ENCODE measurements around the gene LLPH.

LLPH gene

GRCh38 chr12:66087365-66087943 lies 43.1 kb downstream of the LLPH start:
- Mint-ChIP-seq H3K36me3 (no peaks in the 10 kb centered on the region), H3K4me3 (no peak overlapping the region), H3K27ac (no peak overlapping the region), H3K4me1 (ENCODE audit: low read depth) (no peaks in the 10 kb centered on the region), H3K9me3 (ENCODE audit: low read depth) (peaks cover 3% of the 10 kb centered on the region), H3K27me3 (peaks cover 21% of the 10 kb centered on the region)

GRCh38 chr12:66085998-66086397 lies 44.6 kb downstream of the LLPH start:
- Mint-ChIP-seq H3K4me3 (no peak overlapping the region), H3K9me3 (ENCODE audit: low read depth) (peaks cover 3% of the 10 kb centered on the region), H3K27me3 (peaks cover 21% of the 10 kb centered on the region), H3K36me3 (no peaks in the 10 kb centered on the region), H3K4me1 (ENCODE audit: low read depth) (no peaks in the 10 kb centered on the region), H3K27ac (no peak overlapping the region)

- no peaks in the 10 kb centered on the region for H3K36me3 Mint-ChIP-seq
- H3K4me1 Mint-ChIP-seq (ENCODE audit: low read depth) = no peaks in the 10 kb centered on the region
- no peak overlapping the region for H3K27ac Mint-ChIP-seq
- peaks cover 16% of the 10 kb centered on the region for H3K27me3 Mint-ChIP-seq
- H3K9me3 Mint-ChIP-seq (ENCODE audit: low read depth) = peaks cover 3% of the 10 kb centered on the region
- H3K4me3 Mint-ChIP-seq = no peak overlapping the region
These were observed 45.3 kb downstream of the LLPH start for GRCh38 chr12:66085213-66085612.

GRCh38 chr12:66083766-66084165 lies 46.8 kb downstream of the LLPH start:
- H3K36me3 Mint-ChIP-seq = no peaks in the 10 kb centered on the region
- peaks cover 3% of the 10 kb centered on the region for H3K9me3 Mint-ChIP-seq (ENCODE audit: low read depth)
- no peak overlapping the region for H3K4me3 Mint-ChIP-seq
- H3K27me3 Mint-ChIP-seq = peaks cover 19% of the 10 kb centered on the region
- no peaks in the 10 kb centered on the region for H3K4me1 Mint-ChIP-seq (ENCODE audit: low read depth)
- H3K27ac Mint-ChIP-seq = no peak overlapping the region

GRCh38 chr12:66082744-66083143 lies 47.8 kb downstream of the LLPH start:
- Mint-ChIP-seq H3K4me3 (no peak overlapping the region), H3K36me3 (no peaks in the 10 kb centered on the region), H3K27ac (no peak overlapping the region), H3K4me1 (ENCODE audit: low read depth) (no peaks in the 10 kb centered on the region), H3K27me3 (peaks cover 22% of the 10 kb centered on the region), H3K9me3 (ENCODE audit: low read depth) (peaks cover 3% of the 10 kb centered on the region)

GRCh38 chr12:66080791-66081190 lies 49.8 kb downstream of the LLPH start:
- Mint-ChIP-seq H3K27me3 (peaks cover 15% of the 10 kb centered on the region), H3K27ac (no peak overlapping the region)

GRCh38 chr12:66077542-66077941 lies 53.0 kb downstream of the LLPH start:
- Mint-ChIP-seq H3K4me1 (ENCODE audit: low read depth) (no peaks in the 10 kb centered on the region), H3K9me3 (ENCODE audit: low read depth) (no peaks in the 10 kb centered on the region), H3K27ac (no peak overlapping the region), H3K36me3 (no peaks in the 10 kb centered on the region), H3K27me3 (peaks cover 14% of the 10 kb centered on the region), H3K4me3 (no peak overlapping the region)

More at GRCh38 chr12:66080791-66081190, 49.8 kb downstream of the LLPH start:
- Mint-ChIP-seq H3K4me1 (ENCODE audit: low read depth) (no peaks in the 10 kb centered on the region), H3K4me3 (no peak overlapping the region), H3K9me3 (ENCODE audit: low read depth) (peaks cover 3% of the 10 kb centered on the region), H3K36me3 (no peaks in the 10 kb centered on the region)

GRCh38 chr12:66074561-66074960 lies 56.0 kb downstream of the LLPH start:
- Mint-ChIP-seq H3K4me1 (ENCODE audit: low read depth) (no peaks in the 10 kb centered on the region), H3K4me3 (no peak overlapping the region), H3K36me3 (no peaks in the 10 kb centered on the region), H3K27me3 (peaks cover 11% of the 10 kb centered on the region), H3K9me3 (ENCODE audit: low read depth) (no peaks in the 10 kb centered on the region), H3K27ac (no peak overlapping the region)

- Mint-ChIP-seq H3K27ac (no peak overlapping the region), H3K36me3 (no peaks in the 10 kb centered on the region), H3K4me3 (no peak overlapping the region), H3K27me3 (peaks cover under 1% of the 10 kb centered on the region), H3K9me3 (ENCODE audit: low read depth) (no peaks in the 10 kb centered on the region), H3K4me1 (ENCODE audit: low read depth) (no peaks in the 10 kb centered on the region)
These were observed 58.0 kb downstream of the LLPH start for GRCh38 chr12:66072566-66072965.

- H3K4me3 Mint-ChIP-seq = no peak overlapping the region
- no peaks in the 10 kb centered on the region for H3K9me3 Mint-ChIP-seq (ENCODE audit: low read depth)
- no peaks in the 10 kb centered on the region for H3K36me3 Mint-ChIP-seq
- H3K27ac Mint-ChIP-seq = no peak overlapping the region
- no peaks in the 10 kb centered on the region for H3K27me3 Mint-ChIP-seq
- peaks cover 3% of the 10 kb centered on the region for H3K4me1 Mint-ChIP-seq (ENCODE audit: low read depth)
These were observed 58.4 kb downstream of the LLPH start for GRCh38 chr12:66072135-66072534.

GRCh38 chr12:66071549-66071948 lies 59.0 kb downstream of the LLPH start:
- Mint-ChIP-seq H3K27me3 (peaks cover 3% of the 10 kb centered on the region), H3K4me1 (ENCODE audit: low read depth) (peaks cover 9% of the 10 kb centered on the region), H3K9me3 (ENCODE audit: low read depth) (no peaks in the 10 kb centered on the region), H3K36me3 (no peaks in the 10 kb centered on the region), H3K4me3 (no peak overlapping the region), H3K27ac (no peak overlapping the region)

GRCh38 chr12:66070378-66071120 lies 60.0 kb downstream of the LLPH start:
- Mint-ChIP-seq H3K4me1 (ENCODE audit: low read depth) (peaks cover 19% of the 10 kb centered on the region), H3K27ac (no peak overlapping the region), H3K27me3 (peaks cover 3% of the 10 kb centered on the region), H3K36me3 (no peaks in the 10 kb centered on the region), H3K4me3 (no peak overlapping the region), H3K9me3 (ENCODE audit: low read depth) (no peaks in the 10 kb centered on the region)

GRCh38 chr12:66066929-66067523 lies 63.5 kb downstream of the LLPH start:
- Mint-ChIP-seq H3K36me3 (no peaks in the 10 kb centered on the region), H3K27me3 (peaks cover 3% of the 10 kb centered on the region)

More at GRCh38 chr12:66066929-66067523, 63.5 kb downstream of the LLPH start:
- H3K9me3 Mint-ChIP-seq (ENCODE audit: low read depth) = no peaks in the 10 kb centered on the region
- H3K27ac Mint-ChIP-seq = no peak overlapping the region
- H3K4me1 Mint-ChIP-seq (ENCODE audit: low read depth) = peaks cover 20% of the 10 kb centered on the region
- H3K4me3 Mint-ChIP-seq = no peak overlapping the region
